GM12864 (cell line): Measurements from ENCODE around the gene DDR2.

Source experiments
- DNase-seq: peaks from one replicate; pipeline ENCODE4 v3.0.0-alpha.2; 2011; ENCODE audit warnings: low read depth
- H3K4me3 ChIP-seq: 2 replicates; pipeline ENCODE4 v1.5.1; 2011; ENCODE audit warnings: mild to moderate bottlenecking, low read depth, low read length, control low read depth
- CTCF ChIP-seq: IDR thresholded peaks from 2 replicates; pipeline ENCODE4 v1.5.1; 2011; ENCODE audit warnings: low read depth, mild to moderate bottlenecking, moderate library complexity, low read length, control low read depth, inconsistent platforms; ENCODE audit errors: missing control alignments

DDR2 gene

DNA sequence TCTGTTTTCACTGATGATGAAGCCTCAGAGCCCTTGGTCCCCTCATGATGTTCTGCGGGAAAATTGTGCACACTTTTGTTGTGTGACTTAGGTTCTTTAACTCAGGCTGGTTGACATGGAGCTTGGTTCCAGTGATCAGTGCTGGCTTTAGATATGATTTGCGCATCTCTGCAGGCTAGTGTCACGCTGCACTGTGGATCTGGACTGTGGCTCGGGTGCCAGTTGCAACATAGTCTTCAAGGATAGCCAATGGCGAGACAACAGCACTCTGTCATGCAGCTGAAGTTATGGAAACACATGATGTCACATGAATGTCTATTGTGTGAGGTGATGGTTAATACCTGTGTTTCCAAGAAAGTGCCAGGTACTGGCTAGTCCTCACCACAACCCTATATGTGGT is 56.7 kb downstream of the DDR2 start:
- no peak for TF ChIP-seq CTCF
- no peak overlapping the region for H3K4me3 ChIP-seq
- no peak for DNase-seq

DNA sequence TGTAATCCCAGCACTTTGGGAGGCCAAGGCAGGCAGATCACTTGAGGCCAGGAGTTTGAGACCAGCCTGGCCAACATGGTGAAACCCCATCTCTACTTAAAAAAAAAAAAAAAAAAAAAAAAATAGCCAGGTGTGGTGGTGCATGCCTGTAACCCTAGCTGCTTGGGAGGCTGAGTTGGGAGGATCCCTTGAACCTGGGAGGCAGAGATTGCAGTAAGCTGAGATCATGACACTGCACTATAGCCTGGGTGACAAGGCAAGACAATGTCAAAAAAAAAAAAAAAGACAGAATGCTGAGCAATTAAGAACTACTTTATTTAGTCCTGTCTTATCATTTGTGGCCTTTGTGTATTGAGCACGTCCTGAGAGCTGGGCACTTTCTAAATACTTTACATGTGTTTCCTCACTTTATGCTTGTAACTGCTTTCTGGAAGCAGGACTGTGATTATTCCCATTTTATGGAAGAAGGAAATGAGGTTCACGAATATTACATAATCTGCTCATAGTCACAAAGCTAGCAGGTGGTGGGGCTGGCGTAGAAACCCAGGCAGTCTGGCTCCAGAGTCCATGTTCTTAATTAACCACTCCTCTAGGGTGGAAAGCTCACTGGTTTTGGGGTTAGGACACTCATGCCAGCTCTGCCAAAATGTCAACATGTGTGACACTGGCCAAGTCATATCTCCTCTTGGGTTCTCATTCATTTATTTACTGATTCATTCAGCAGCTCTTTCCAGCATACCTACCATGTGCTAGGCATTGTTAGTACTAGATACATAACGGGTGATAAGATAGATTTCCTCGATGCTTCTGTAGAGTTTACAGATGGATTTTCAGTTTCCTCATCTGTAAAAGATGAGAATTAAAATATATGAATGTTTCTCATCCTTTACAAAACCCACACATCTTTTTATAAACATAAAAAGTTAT is 57.7 kb downstream of the DDR2 start:
- H3K4me3 ChIP-seq, result no peak overlapping the region
- no peak for TF ChIP-seq CTCF
- no peak for DNase-seq

- no peak for DNase-seq
- no peak for TF ChIP-seq CTCF
- no peak overlapping the region for H3K4me3 ChIP-seq
Measured at GRCh38 chr1:162690672-162691434, 58.6 kb downstream of the DDR2 start.

- TF ChIP-seq CTCF, result no peak
- no peak overlapping the region for H3K4me3 ChIP-seq
- no peak for DNase-seq
Measured at GRCh38 chr1:162691999-162692575, 59.8 kb downstream of the DDR2 start.

DNA sequence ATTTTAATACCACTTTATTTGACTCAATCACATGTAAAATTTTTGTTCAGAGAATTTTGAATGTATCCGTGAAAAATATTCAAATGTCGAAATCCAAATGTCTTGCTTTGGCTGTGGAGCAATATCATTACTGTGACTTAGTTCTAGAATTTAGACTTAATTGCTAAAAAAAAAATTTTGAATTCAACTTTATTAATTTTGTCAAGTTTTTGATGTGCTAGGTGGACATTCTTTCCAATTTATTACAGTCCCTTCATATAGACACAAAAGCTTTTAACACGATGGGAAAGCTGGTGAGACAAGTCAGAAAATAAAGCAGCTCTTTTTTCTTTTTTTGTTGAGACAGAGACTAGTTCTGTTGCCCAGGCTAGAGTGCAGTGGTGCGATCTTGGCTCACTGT is 62.6 kb downstream of the DDR2 start:
- no peak for TF ChIP-seq CTCF
- no peak overlapping the region for H3K4me3 ChIP-seq
- DNase-seq, result no peak

- no peak for DNase-seq
- no peak for TF ChIP-seq CTCF
- no peak overlapping the region for H3K4me3 ChIP-seq
Measured at GRCh38 chr1:162695687-162696086, 63.4 kb downstream of the DDR2 start.
